Loucy (cell line): ENCODE measurements around the gene HMG20B.

Source experiments
- H2AFZ ChIP-seq: fragments of 200-600 bp; sonication (generic); 2 replicates; pipeline ENCODE4 v1.6.0; 2016; ENCODE audit warnings: antibody characterized with exemption, mild to moderate bottlenecking, low read length, moderate library complexity
- H3F3A ChIP-seq: fragments of 200-600 bp; 2 replicates; pipeline ENCODE4 v1.6.0; 2016; ENCODE audit warnings: antibody characterized with exemption, low read depth, mild to moderate bottlenecking
- H3K27me3 ChIP-seq: fragments of 200-600 bp; sonication (generic); 2 replicates; pipeline ENCODE4 v1.6.1; 2014; ENCODE audit warnings: low read length, mild to moderate bottlenecking; ENCODE audit not compliant: insufficient read depth, poor library complexity, severe bottlenecking
- H3K36me3 ChIP-seq: fragments of 200-600 bp; sonication (generic); 2 replicates; pipeline ENCODE4 v1.6.1; 2016; ENCODE audit warnings: low read length; ENCODE audit not compliant: insufficient read depth
- H3K4me1 ChIP-seq: fragments of 200-600 bp; sonication (generic); 2 replicates; pipeline ENCODE4 v1.5.1; 2014; ENCODE audit warnings: low read length, mild to moderate bottlenecking; ENCODE audit not compliant: insufficient read depth, poor library complexity, severe bottlenecking
- H3K4me2 ChIP-seq: fragments of 200-600 bp; sonication (generic); 2 replicates; pipeline ENCODE4 v1.6.0; 2014; ENCODE audit warnings: antibody characterized with exemption, low read length, low read depth, mild to moderate bottlenecking; ENCODE audit not compliant: poor library complexity, severe bottlenecking
- H3K4me3 ChIP-seq: fragments of 200-600 bp; sonication (generic); 2 replicates; pipeline ENCODE4 v1.5.1; 2014; ENCODE audit warnings: low read length, mild to moderate bottlenecking, mixed read lengths; ENCODE audit not compliant: poor library complexity, severe bottlenecking
- H3K79me2 ChIP-seq: fragments of 200-600 bp; sonication (generic); 2 replicates; pipeline ENCODE4 v1.6.1; 2014; ENCODE audit warnings: low read length; ENCODE audit not compliant: insufficient read depth
- H3K9ac ChIP-seq: fragments of 200-600 bp; sonication (generic); 2 replicates; pipeline ENCODE4 v1.6.0; 2014; ENCODE audit warnings: mild to moderate bottlenecking, low read depth, low read length, moderate library complexity; ENCODE audit not compliant: poor library complexity, severe bottlenecking
- H3K9me2 ChIP-seq: fragments of 200-600 bp; sonication (generic); replicated peaks from 2 replicates; pipeline ENCODE4 v1.6.1; 2016; ENCODE audit warnings: low read depth, low read length, mixed read lengths
- H3K9me3 ChIP-seq: fragments of 200-600 bp; sonication (generic); 2 replicates; pipeline ENCODE4 v1.6.1; 2014; ENCODE audit warnings: mild to moderate bottlenecking, antibody characterized with exemption, low read length, low read depth; ENCODE audit not compliant: insufficient read depth
- H4K20me1 ChIP-seq: fragments of 200-600 bp; sonication (generic); 2 replicates; pipeline ENCODE4 v1.6.0; 2014; ENCODE audit warnings: antibody characterized with exemption, low read length, mild to moderate bottlenecking; ENCODE audit not compliant: insufficient read depth, poor library complexity, severe bottlenecking
- EZH2phosphoT487 ChIP-seq: fragments of 200-600 bp; IDR thresholded peaks from 2 replicates; pipeline ENCODE4 v1.6.1; 2018; ENCODE audit warnings: antibody characterized with exemption, mild to moderate bottlenecking, moderate library complexity, borderline replicate concordance
- TF ChIP-seq, protein P1 (sequence below): fragments of 200-600 bp; sonication (generic); conservative IDR thresholded peaks from 2 replicates; pipeline ENCODE4 v1.5.1; 2014; ENCODE audit warnings: mild to moderate bottlenecking, antibody characterized with exemption, low read length

The HMG20B gene

GRCh38 chr19:3531716-3532115, 41.0 kb upstream of the HMG20B start:
- TF ChIP-seq, protein P1, sequence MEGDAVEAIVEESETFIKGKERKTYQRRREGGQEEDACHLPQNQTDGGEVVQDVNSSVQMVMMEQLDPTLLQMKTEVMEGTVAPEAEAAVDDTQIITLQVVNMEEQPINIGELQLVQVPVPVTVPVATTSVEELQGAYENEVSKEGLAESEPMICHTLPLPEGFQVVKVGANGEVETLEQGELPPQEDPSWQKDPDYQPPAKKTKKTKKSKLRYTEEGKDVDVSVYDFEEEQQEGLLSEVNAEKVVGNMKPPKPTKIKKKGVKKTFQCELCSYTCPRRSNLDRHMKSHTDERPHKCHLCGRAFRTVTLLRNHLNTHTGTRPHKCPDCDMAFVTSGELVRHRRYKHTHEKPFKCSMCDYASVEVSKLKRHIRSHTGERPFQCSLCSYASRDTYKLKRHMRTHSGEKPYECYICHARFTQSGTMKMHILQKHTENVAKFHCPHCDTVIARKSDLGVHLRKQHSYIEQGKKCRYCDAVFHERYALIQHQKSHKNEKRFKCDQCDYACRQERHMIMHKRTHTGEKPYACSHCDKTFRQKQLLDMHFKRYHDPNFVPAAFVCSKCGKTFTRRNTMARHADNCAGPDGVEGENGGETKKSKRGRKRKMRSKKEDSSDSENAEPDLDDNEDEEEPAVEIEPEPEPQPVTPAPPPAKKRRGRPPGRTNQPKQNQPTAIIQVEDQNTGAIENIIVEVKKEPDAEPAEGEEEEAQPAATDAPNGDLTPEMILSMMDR, result no peak
- no peak for TF ChIP-seq EZH2phosphoT487
- H3K9me3 ChIP-seq, result no peaks in the 10 kb centered on the region
- H4K20me1 ChIP-seq, result no peaks in the 10 kb centered on the region
- no peak overlapping the region for H2AFZ ChIP-seq
- H3K4me1 ChIP-seq, result no peaks in the 10 kb centered on the region
- H3K79me2 ChIP-seq, result no peaks in the 10 kb centered on the region
- H3K27me3 ChIP-seq, result no peaks in the 10 kb centered on the region
- H3K4me2 ChIP-seq, result no peak overlapping the region
- peaks cover 72% of the 10 kb centered on the region; the same call in 1 of the 2 replicates for H3K36me3 ChIP-seq
- no peaks in the 10 kb centered on the region for H3F3A ChIP-seq
- H3K9me2 ChIP-seq, result no peaks in the 10 kb centered on the region
- H3K9ac ChIP-seq, result no peak overlapping the region
- no peak overlapping the region for H3K4me3 ChIP-seq

DNA sequence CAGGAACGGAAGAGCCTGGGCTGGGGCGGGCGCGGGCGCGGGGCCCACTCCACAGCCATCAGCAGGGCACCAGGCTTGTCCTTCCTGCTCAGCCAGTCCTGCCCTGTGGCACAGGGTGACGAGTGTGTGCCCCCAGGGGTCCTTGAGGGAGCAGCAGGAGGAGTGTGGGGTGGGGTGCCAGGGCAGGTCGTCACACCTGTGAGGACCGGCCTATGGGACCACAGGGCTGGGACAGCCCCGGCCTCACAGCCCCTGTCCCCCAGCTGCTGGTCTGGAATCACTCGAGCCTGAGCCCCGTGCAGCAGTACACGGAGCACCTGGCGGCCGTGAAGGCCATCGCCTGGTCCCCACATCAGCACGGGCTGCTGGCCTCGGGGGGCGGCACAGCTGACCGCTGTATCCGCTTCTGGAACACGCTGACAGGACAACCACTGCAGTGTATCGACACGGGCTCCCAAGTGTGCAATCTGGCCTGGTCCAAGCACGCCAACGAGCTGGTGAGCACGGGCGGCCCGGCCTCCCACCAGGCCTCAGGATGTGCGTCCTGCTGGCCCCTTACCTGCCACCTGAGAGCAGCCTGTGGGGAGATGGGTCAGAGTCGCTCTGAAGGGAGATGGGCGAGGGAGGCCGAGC, 40.5 kb upstream of the HMG20B start:
- H3K4me3 ChIP-seq, result no peak overlapping the region
- no peaks in the 10 kb centered on the region for H3K9me2 ChIP-seq
- no peak overlapping the region for H3K9ac ChIP-seq
- H3K36me3 ChIP-seq, result peaks cover 67% of the 10 kb centered on the region; the same call in 1 of the 2 replicates
- H3F3A ChIP-seq, result no peaks in the 10 kb centered on the region
- no peaks in the 10 kb centered on the region for H4K20me1 ChIP-seq
- H2AFZ ChIP-seq, result no peak overlapping the region
- no peaks in the 10 kb centered on the region for H3K4me1 ChIP-seq
- H3K27me3 ChIP-seq, result no peaks in the 10 kb centered on the region
- no peak overlapping the region for H3K4me2 ChIP-seq
- no peaks in the 10 kb centered on the region for H3K79me2 ChIP-seq
- TF ChIP-seq, protein P1, result no peak
- TF ChIP-seq EZH2phosphoT487, result no peak
- H3K9me3 ChIP-seq, result no peaks in the 10 kb centered on the region

DNA sequence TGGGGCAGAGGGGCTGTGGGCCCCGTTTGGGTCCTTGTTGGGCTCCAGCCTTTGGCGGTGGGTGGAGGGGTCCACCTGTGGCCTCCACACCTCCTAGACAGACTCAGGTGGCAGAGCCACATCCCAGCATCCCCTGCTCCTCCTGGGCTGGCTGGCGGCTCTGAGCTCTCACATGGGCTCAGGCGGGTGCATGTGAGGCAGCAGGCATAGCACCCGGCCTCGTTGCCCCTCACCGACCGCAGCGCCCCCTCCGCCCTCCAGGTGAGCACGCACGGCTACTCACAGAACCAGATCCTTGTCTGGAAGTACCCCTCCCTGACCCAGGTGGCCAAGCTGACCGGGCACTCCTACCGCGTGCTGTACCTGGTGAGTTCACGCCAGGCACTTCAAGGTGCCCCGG, 39.7 kb upstream of the HMG20B start:
- Histone ChIP-seq H3K4me2 (no peak overlapping the region), H4K20me1 (no peaks in the 10 kb centered on the region), H3K79me2 (no peaks in the 10 kb centered on the region), H3K4me1 (no peaks in the 10 kb centered on the region), H2AFZ (no peak overlapping the region), H3K9ac (no peak overlapping the region), H3K9me3 (no peaks in the 10 kb centered on the region), H3K9me2 (no peaks in the 10 kb centered on the region), H3F3A (no peaks in the 10 kb centered on the region), H3K36me3 (peaks cover 62% of the 10 kb centered on the region; the same call in 1 of the 2 replicates), H3K4me3 (no peak overlapping the region), H3K27me3 (no peaks in the 10 kb centered on the region)
- TF ChIP-seq, protein P1, result no peak
- TF ChIP-seq EZH2phosphoT487, result no peak
